Spleen (tissue), 11 donors: Measurements from ENCODE around the gene DCBLD1. TPM values are rescaled to one million over a fixed set of nuclear protein-coding genes. Genes with fewer than 3 reads are reported as not detected.

Source experiments
- DNase-seq: peaks from one replicate; pipeline ENCODE4 v3.0.0-alpha.2; 2020
- H3K27ac ChIP-seq, 8 donors: fragments of 200-600 bp; sonication (generic) in 7 of 8; 1 replicate in 4 of 8; 2 replicates in 4 of 8; pipeline versions ENCODE4 v1.5.0 to v1.8.0; 2016 to 2021; ENCODE audit warnings: inconsistent platforms in 4 of 8, mild to moderate bottlenecking in 4 of 8, moderate library complexity in 1 of 8
- H3K27me3 ChIP-seq, 7 donors: fragments of 200-600 bp; sonication (generic) in 6 of 7; replicated peaks in 1 of 7; 1 replicate in 4 of 7; 2 replicates in 3 of 7; pipeline versions ENCODE4 v1.5.0 to v1.8.0; 2016 to 2021; ENCODE audit warnings: inconsistent platforms in 3 of 7, mild to moderate bottlenecking in 1 of 7
- H3K36me3 ChIP-seq, 6 donors: fragments of 200-600 bp; sonication (generic) in 5 of 6; 1 replicate in 4 of 6; 2 replicates in 2 of 6; pipeline versions ENCODE4 v1.5.0 to v1.8.0; 2016 to 2021; ENCODE audit warnings: inconsistent platforms in 2 of 6
- H3K4me1 ChIP-seq, 6 donors: fragments of 200-600 bp; sonication (generic) in 5 of 6; 1 replicate in 3 of 6; 2 replicates in 3 of 6; pipeline versions ENCODE4 v1.5.0 to v1.8.0; 2016 to 2021; ENCODE audit warnings: inconsistent platforms in 3 of 6
- H3K4me3 ChIP-seq, 8 donors: fragments of 200-600 bp; sonication (generic) in 7 of 8; 1 replicate in 4 of 8; 2 replicates in 4 of 8; pipeline versions ENCODE4 v1.5.0 to v1.8.0; 2016 to 2021; ENCODE audit warnings: inconsistent platforms in 4 of 8, mild to moderate bottlenecking in 4 of 8, moderate library complexity in 2 of 8
- H3K9me3 ChIP-seq, 8 donors: fragments of 200-600 bp; sonication (generic) in 7 of 8; 1 replicate in 4 of 8; 2 replicates in 4 of 8; pipeline versions ENCODE4 v1.5.0 to v1.8.0; 2016 to 2021; ENCODE audit warnings: inconsistent platforms in 4 of 8
- CTCF ChIP-seq, 11 experiments: fragments of 200-600 bp in 7 of 11; fragments of 450-650 bp in 4 of 11; sonication (generic) in 4 of 11; IDR thresholded peaks in 8 of 11; conservative IDR thresholded peaks in 3 of 11; 1 replicate in 7 of 11; 2 replicates in 4 of 11; pipeline versions ENCODE4 v1.4.0 to v1.8.0; 2016 to 2021; ENCODE audit warnings: antibody characterized with exemption in 11 of 11, inconsistent platforms in 4 of 11, mild to moderate bottlenecking in 1 of 11
- POLR2A ChIP-seq, 3 donors: fragments of 450-650 bp; IDR thresholded peaks; one replicate each; pipeline ENCODE4 v1.5.1; 2017; ENCODE audit warnings: antibody characterized with exemption in 3 of 3, mild to moderate bottlenecking in 1 of 3
- POLR2AphosphoS5 ChIP-seq, 3 donors: sonication (generic); formaldehyde crosslinking; IDR thresholded peaks; one replicate each; pipeline ENCODE4 v1.5.1; 2017; ENCODE audit warnings: antibody characterized with exemption in 3 of 3
- WGBS, 5 donors: extraction: QIAGEN DNeasy Blood & Tissue Kit in 3 of 5; methylation state at CpG; one replicate each; pipeline versions ENCODE4 v1.1.5 to v1.1.7; 2013 to 2018; 5-methylcytosine and 5-hydroxymethylcytosine counted together
- intact Hi-C: fragments of 100-400 bp; cut with DNase I; formaldehyde crosslinking; loops from one replicate; pipeline ENCODE4 v1.15.0; 2023; ENCODE audit warnings: low total_unique reads
- polyA plus RNA-seq, 3 donors: library from polyadenylated mRNA; stranded (reverse); fragments of 200-250 nt; gene quantifications; one replicate each; pipeline ENCODE4 v1.2.1, GENCODE V29; 2013
- total RNA-seq, 7 donors: library from RNA; depleted of rRNA in 3 of 7; stranded (reverse); fragments of >200 nt in 3 of 7; fragmentation: NEBNext Ultra II Directional in 4 of 7; extraction: Animal tissue kit (Norgen Biotek cat#: 25700) in 4 of 7; gene quantifications; one replicate each; pipeline versions ENCODE4 v1.1.0 to v1.2.1, GENCODE V29; 2016 to 2021
- donor health status: healthy with polysubstance abuse.
- donor health status: DM: no; HTN: no; CAD: no; lungs with moderate emphysema.
- donor health status: DM: no; HTN: no; CAD: no.
- donor health status: Bipolar disorder and iron deficiency.
- donor health status: healthy.
- donor health status: DM: no; HTN: no; CAD: no.
- donor health status: DM: yes; HTN: yes; CAD: no.

DCBLD1 gene
- total and polyA plus RNA-seq, 10 donors, result 2.0 to 16.7 (median 7.1) TPM

- H3K36me3 ChIP-seq, result no peaks in the 10 kb centered on the region
- TF ChIP-seq POLR2A (IDR thresholded peaks at IDR 0.05) (no peak), CTCF (IDR thresholded peaks at IDR 0.05 in 8 of 11, conservative IDR thresholded peaks at IDR 0.05 in 3 of 11) (no peak), POLR2AphosphoS5 (IDR thresholded peaks at IDR 0.05) (no peak)
- DNase-seq, result no peak
- intact Hi-C loops, result no loop called here
- peaks cover 0 to 48% (median 0%) of the 10 kb centered on the region in 7 donors for H3K27me3 ChIP-seq
- H3K9me3 ChIP-seq, result no peaks in the 10 kb centered on the region
- H3K4me3 ChIP-seq, result no peak overlapping the region
- WGBS, 5 donors, result 56 to 87% (median 76%) methylated on average over 2 of the region's 2 CpGs
- H3K27ac ChIP-seq, result no peak overlapping the region
- H3K4me1 ChIP-seq, result peaks cover 0 to under 1% (median 0%) of the 10 kb centered on the region in 6 donors
These were observed 37.9 kb upstream of the DCBLD1 start for GRCh38 chr6:117444600-117444999.

- no peak for TF ChIP-seq CTCF (IDR thresholded peaks at IDR 0.05 in 8 of 11, conservative IDR thresholded peaks at IDR 0.05 in 3 of 11)
- no peak for TF ChIP-seq POLR2AphosphoS5 (IDR thresholded peaks at IDR 0.05)
- TF ChIP-seq POLR2A (IDR thresholded peaks at IDR 0.05), result no peak
- Histone ChIP-seq H3K4me1 (peaks cover 0 to 8% (median 3%) of the 10 kb centered on the region in 6 donors), H3K27ac (no peak overlapping the region), H3K9me3 (no peaks in the 10 kb centered on the region), H3K36me3 (no peaks in the 10 kb centered on the region), H3K4me3 (no peak overlapping the region), H3K27me3 (peaks cover 0 to 58% (median 0%) of the 10 kb centered on the region in 7 donors)
- DNase-seq, result no peak
- intact Hi-C loops, result no loop called here
- WGBS, 5 donors, result 63 to 76% (median 70%) methylated on average over 3 of the region's 3 CpGs
These were observed 35.6 kb upstream of the DCBLD1 start for GRCh38 chr6:117446861-117447260.

GRCh38 chr6:117448011-117448410, 34.5 kb upstream of the DCBLD1 start:
- no peak for DNase-seq
- H3K4me3 ChIP-seq, result no peak overlapping the region
- no peaks in the 10 kb centered on the region for H3K36me3 ChIP-seq
- 47 to 62% (median 52%) methylated on average over 5 of the region's 5 CpGs for WGBS, 5 donors
- H3K4me1 ChIP-seq, result peaks cover 0 to 8% (median 3%) of the 10 kb centered on the region in 6 donors
- H3K27ac ChIP-seq, result no peak overlapping the region
- no peaks in the 10 kb centered on the region for H3K9me3 ChIP-seq
- H3K27me3 ChIP-seq, result peaks cover 0 to 50% (median 0%) of the 10 kb centered on the region in 7 donors
- intact Hi-C loops, result no loop called here
- TF ChIP-seq POLR2AphosphoS5 (IDR thresholded peaks at IDR 0.05) (no peak), CTCF (IDR thresholded peaks at IDR 0.05 in 8 of 11, conservative IDR thresholded peaks at IDR 0.05 in 3 of 11) (no peak), POLR2A (IDR thresholded peaks at IDR 0.05) (no peak)

GRCh38 chr6:117448732-117449485, 33.6 kb upstream of the DCBLD1 start:
- Histone ChIP-seq H3K27ac (no peak overlapping the region), H3K27me3 (peaks cover 0 to 45% (median 0%) of the 10 kb centered on the region in 7 donors), H3K9me3 (no peaks in the 10 kb centered on the region), H3K36me3 (no peaks in the 10 kb centered on the region), H3K4me3 (no peak overlapping the region), H3K4me1 (peaks cover 0 to 8% (median 3%) of the 10 kb centered on the region in 6 donors)
- TF ChIP-seq CTCF (IDR thresholded peaks at IDR 0.05 in 8 of 11, conservative IDR thresholded peaks at IDR 0.05 in 3 of 11), result no peak
- TF ChIP-seq POLR2AphosphoS5 (IDR thresholded peaks at IDR 0.05), result no peak
- TF ChIP-seq POLR2A (IDR thresholded peaks at IDR 0.05), result no peak
- DNase-seq, result no peak
- 76 to 84% (median 77%) methylated on average over 6 of the region's 6 CpGs for WGBS, 5 donors
- intact Hi-C loops, result no loop called here
